Suprapubic skin (tissue), 3 donors: ENCODE results near the gene HLA-F.

Experiments used
- CTCF ChIP-seq, 2 donors: fragments of 200-600 bp in 1 of 2; fragments of 450-650 bp in 1 of 2; sonication (generic) in 1 of 2; IDR thresholded peaks; one replicate each; pipeline ENCODE4 v1.5.1; 2016 to 2019; ENCODE audit warnings: antibody characterized with exemption in 2 of 2, mild to moderate bottlenecking in 1 of 2, moderate library complexity in 1 of 2
- EP300 ChIP-seq: sonication (generic); formaldehyde crosslinking; IDR thresholded peaks from one replicate; pipeline ENCODE4 v1.6.1; 2017; ENCODE audit warnings: antibody characterized with exemption
- POLR2A ChIP-seq, 2 donors: fragments of 450-650 bp; IDR thresholded peaks; one replicate each; pipeline ENCODE4 v1.6.1; 2017; ENCODE audit warnings: antibody characterized with exemption in 2 of 2, mild to moderate bottlenecking in 2 of 2, moderate library complexity in 2 of 2

- TF ChIP-seq POLR2A (IDR thresholded peaks at IDR 0.05) (no peak), CTCF (IDR thresholded peaks at IDR 0.05) (no peak), EP300 (no peak)
These were observed 5.1 kb downstream of the HLA-F start for GRCh38 chr6:29728173-29728874.
